GM04504 (cell line): ENCODE measurements around the gene WDR82.

Source experiments
- DNase-seq: peaks from one replicate; pipeline ENCODE4 v3.0.0-alpha.2; 2012; ENCODE audit warnings: low read depth

The WDR82 gene

DNA sequence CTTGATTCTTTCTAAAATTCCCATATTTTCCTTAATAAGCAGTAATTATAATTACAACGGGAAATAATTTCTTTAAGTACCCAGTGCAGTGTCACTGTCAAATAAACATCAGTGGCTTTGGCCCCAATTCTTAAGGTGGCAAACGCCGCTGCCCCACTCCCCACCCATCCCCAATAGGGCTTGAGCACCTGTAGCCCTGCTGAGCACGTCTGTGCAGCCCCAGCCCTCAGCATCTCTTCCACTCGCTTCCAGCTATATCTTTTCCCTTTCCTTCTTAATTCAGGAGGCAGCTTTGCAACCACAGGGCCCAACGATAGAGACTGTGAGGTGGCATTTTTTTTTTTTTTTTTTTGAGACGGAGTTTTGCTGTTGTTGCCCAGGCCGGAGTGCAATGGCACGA is 23.8 kb downstream of the WDR82 start:
- no peak for DNase-seq

DNA sequence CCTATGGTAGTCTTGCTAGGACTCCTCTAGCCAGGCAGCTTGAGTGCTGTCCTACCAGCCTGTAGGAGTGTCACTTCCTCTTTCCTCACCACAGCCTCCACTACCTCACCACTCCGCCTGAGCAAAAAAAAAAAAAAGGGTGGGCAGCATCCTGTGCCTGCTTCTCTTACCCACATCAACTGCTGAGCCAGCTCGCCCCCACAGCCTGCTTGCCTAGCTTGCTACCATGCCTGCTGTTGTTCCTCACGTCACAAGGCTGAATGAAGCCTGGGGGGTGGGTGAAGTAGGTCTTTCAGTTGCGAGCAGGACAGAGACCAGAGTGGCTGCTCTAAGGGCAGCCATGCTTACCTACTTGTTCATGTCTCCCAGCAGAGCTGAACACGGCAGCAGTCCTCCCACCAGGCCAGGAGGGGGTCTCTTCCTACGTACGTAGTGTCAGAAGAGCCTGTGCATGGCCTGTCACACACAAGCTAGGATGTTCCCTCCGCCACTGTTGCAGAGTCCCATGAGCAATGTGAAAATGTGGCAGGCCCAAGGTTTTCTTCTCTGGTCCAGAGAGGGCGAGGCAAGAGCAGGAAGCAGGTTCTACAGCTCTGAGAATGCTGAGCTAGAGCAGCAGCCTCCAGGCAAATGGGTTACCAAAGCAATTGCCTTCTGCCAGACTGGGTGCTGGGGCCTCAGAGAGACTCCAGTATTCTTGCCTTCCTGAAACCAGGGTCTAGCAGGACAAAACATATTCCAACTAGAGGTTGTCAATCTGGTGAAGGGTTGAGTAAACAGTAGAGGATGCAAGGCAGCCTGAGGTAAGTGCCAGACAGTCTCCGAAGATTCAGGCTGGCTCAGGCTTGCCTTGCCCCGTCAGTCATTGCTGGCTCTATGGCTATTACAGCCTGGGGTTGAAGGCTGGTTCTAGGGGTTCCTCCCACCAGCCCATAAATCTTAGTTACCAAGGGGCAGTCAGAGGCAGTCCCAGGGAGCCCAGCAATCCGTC is 24.8 kb downstream of the WDR82 start:
- no peak for DNase-seq

- DNase-seq: no peak
Measured at GRCh38 chr3:52250122-52250521, 28.3 kb downstream of the WDR82 start.

- DNase-seq: no peak
Measured at GRCh38 chr3:52249683-52250082, 28.8 kb downstream of the WDR82 start.

- DNase-seq: no peak
Measured at GRCh38 chr3:52248816-52249547, 29.5 kb downstream of the WDR82 start.

DNA sequence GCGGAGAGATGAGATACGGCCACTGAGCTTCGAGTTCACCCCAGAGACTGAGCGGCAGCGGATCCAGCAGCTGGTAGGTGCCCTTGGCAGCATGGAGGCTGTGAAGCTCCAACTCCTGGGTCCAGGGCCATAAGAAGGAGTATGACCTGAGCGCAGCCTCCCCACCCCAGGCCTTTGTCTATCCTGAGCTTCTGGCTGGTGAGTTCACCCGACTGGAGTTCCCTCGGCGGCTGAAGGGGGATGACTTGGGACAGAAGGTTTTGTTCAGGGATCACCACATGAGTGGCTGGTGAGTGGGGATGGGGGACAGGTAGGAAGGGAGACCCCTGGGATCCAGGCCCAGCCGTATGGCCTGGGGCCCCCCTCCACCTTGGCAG is 30.3 kb downstream of the WDR82 start:
- no peak for DNase-seq

DNA sequence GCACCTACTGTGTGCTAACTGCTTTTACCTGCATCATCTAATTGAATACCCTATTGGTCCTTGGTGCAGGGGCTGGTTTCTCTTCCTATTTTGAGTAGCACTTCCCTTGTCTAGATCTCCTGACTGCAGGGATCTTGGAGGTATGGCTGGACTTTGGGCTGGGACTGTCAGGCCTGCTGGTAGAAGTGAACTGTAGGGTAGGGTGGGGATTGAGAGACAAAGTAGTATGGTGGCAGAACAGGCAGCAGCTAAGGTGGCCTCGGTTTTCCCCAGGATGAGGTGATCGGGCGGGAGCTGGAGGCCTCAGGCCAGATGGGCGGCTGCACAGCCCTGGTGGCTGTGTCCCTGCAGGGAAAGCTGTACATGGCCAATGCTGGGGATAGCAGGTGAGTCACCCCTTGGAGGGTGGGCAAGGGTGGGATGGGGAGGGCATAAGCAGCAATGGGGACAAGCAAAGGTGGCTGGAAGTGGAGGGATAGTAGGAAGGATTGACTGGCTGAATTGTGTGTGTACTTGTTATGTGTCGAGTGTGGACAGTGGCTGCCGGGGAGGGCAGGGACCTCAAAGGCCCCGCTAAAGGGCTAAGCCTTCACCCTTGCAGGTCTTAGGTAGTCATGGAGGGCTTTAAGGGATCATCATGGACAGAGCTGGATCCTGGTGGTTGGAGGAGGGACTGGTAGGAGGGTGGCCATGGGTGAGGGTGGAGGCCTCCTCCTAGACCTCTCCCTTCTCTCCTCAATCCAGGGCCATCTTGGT is 30.9 kb downstream of the WDR82 start:
- DNase-seq: no peak

DNA sequence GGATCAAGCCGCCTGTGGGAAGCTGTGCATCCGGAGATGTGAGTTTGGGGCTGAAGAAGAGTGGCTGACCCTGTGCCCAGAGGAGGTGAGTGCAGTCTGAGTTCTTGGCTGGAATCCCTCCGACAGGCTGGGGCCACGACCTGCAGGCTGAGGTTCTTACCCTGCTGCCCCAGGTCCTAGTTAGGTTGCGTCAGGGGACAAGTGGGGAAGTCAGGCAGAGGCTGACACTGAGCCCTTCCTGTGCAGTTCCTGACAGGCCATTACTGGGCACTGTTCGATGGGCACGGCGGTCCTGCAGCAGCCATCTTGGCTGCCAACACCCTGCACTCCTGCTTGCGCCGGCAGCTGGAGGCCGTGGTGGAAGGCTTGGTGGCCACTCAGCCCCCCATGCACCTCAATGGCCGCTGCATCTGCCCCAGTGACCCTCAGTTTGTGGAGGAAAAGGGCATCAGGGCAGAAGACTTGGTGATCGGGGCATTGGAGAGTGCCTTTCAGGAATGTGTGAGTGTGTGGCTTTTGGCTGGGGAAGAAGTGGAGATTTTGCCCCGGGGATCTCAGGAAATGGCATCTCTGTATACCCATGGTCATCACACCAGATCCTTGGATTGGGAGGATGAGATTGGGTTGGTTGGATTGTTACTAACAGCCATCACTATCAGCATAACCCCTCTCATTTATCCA is 31.6 kb downstream of the WDR82 start:
- no peak for DNase-seq

GRCh38 chr3:52246264-52246620 is 32.2 kb downstream of the WDR82 start:
- DNase-seq: no peak

DNA sequence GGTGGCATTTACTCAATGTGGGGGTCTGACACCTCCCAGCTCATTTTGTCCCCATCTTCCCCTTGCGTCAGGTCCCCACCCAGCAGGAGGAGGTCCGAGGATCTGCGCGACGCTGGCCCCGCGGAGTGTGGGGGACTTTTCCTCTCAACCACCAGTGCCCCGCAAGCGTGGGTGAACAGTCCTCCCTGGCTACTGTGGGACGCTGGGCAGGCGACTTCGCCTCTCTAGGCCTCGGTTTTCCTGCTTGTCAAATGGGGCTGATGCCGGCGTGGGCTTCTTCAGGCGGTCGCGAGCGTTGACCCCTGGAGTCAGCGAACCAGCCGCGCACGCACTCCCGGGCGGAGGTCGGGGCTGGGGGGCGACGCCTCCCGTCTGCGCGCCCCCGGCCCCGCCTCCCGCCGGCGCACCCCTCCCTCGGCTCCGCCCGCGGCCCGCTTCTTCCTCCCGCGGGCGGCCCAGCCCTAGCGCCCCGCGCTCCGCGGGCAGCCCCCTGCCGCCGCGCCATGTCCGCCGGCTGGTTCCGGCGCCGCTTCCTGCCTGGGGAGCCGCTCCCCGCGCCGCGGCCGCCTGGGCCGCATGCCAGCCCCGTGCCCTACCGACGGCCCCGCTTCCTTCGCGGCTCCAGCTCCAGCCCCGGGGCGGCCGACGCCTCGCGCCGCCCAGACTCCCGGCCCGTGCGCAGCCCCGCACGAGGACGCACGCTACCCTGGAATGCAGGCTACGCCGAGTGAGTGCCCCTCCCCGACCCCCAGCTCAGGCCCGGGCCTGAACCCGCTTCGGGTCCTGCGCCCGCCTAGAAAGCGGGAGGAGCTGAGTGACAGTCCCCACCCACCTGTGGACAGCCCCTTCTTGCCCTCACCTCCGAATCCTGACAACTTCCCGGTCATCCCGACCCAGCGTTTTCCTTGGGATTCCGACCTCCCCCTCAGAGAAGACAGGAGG is 32.9 kb downstream of the WDR82 start, which contains the start of gene PPM1M:
TSS of gene PPM1M (plus strand) at position 438 of the 942 bp plus-strand sequence. CDS start at position 504, 66 bp downstream.
- no peak for DNase-seq

GRCh38 chr3:52243791-52244628 is 34.4 kb downstream of the WDR82 start:
- peak; percentile 23 for DNase-seq

- no peak for DNase-seq
Measured at GRCh38 chr3:52242039-52242438, 36.4 kb downstream of the WDR82 start.

DNA sequence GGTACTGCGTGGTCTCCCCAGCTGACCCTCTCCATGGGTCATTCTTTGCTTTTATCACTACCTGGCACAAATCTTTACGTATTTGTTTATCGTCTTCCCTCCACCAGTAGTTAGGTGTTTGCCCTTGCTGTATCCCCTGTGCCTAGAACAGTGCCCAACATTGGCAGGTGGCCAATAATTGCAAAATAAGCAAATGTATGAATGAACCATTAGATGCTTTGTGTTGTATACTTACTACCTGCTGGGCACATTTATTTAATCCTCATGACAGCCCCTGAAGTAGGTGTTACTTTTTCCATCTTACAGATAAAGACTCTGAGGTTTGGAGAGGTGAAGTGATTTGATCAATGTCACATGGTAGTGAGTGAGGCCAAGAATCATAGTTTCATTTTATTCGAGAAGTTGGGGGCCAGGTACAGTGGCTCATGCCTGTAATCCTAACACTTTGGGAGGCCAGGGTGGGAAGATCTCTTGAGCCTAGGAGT is 37.5 kb downstream of the WDR82 start:
- DNase-seq: no peak

GRCh38 chr3:52240059-52240885 is 38.2 kb downstream of the WDR82 start:
- DNase-seq: peak; percentile 93

GRCh38 chr3:52238761-52239701 is 39.4 kb downstream of the WDR82 start, which contains the start of gene TWF2:
TWF2 (minus strand) TSS chr3:52239158; CDS start chr3:52239016, 142 bp downstream.
- DNase-seq: peak; percentile 46

DNA sequence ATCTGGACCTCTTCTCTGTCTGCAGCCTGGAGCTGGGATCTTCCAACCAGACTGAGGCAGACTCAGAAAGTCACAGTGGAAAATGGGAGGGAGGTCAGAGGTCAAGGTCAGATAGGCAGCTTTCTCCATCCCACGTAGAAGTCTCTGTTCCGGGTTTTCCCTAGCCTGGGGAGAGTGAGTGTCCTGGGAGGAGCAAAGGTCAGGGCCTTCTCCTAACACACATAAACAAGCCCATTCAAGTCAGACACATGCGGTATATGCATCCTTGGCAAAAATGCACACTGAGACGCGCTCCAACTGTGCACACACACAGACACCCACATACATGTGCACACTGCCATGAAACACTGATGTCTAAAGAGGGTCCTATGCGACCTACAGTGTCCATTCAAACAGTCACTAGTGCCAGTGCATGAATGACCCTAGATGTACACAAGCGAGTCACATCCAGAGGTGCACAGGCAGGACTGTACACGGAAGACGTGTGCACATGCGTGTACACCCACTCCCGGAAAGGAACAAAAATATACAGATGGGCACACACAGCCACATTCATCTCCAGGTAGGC is 40.2 kb downstream of the WDR82 start:
- DNase-seq: no peak

DNA sequence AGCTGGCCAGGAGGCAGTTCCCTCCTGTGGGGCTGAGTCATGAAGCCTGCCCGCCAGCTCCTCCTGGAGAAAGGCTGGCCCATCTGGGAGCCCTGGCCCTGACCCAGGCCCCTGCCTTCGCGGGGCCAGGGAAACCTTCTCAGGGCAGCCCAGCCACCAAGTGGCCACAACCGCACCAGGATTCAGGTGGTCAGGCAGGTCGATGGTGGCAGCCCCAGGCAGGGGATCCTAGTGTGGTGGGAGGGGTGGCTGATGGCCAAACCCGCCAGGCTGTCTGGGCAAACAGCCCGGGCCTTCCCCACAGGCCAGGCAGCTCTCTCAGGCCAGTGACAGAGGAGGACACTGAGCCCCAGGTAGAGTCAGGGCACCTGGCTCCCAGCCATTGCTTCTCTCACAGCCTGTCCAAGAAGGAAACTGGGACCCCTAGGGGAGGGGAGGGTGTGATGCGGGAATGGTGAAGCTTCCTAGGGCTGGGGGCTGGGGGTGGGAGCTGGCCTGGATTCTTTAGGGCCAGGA is 40.7 kb downstream of the WDR82 start:
- peak; percentile 87 for DNase-seq
